ENCODE data around the gene CCT6B. TPM values are rescaled to one million over a fixed set of nuclear protein-coding genes. Genes with fewer than 3 reads are reported as not detected.

The CCT6B gene
- total and polyA plus RNA-seq, 2 of the 13 experiments (the other 11 are each of a cell fraction or from before 2014, with no cell fraction given): 0.41 to 1.4 TPM

DNA sequence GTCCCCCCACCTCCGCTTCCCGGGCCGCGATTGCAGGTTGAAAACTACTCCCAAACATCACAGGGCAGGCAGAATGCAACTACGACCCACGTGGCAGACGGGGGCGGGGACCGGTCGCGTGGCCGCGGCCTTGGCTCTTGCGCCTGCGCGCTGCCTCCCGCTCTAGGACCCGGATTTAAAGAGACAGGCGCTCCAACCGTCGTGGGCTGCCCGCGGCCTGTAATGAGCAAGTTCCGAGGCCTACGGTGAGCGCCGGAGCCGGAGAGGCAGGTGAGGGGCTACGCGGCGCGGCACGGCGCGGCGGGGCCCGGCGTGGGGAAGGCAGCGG is 19.1 kb upstream of the CCT6B start, which contains the start of gene LIG3 (continued):
- TF ChIP-seq, protein P1, sequence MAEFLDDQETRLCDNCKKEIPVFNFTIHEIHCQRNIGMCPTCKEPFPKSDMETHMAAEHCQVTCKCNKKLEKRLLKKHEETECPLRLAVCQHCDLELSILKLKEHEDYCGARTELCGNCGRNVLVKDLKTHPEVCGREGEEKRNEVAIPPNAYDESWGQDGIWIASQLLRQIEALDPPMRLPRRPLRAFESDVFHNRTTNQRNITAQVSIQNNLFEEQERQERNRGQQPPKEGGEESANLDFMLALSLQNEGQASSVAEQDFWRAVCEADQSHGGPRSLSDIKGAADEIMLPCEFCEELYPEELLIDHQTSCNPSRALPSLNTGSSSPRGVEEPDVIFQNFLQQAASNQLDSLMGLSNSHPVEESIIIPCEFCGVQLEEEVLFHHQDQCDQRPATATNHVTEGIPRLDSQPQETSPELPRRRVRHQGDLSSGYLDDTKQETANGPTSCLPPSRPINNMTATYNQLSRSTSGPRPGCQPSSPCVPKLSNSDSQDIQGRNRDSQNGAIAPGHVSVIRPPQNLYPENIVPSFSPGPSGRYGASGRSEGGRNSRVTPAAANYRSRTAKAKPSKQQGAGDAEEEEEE (CRISPR knock-in tag; IDR thresholded peaks at IDR 0.05; ENCODE audit: borderline replicate concordance): no peak
- 0 out of 2 replicates have a peak, but pooled peaks have one; percentile 18 for TF ChIP-seq ZSCAN31 (CRISPR knock-in tag; IDR thresholded peaks at IDR 0.05; ENCODE audit: low read depth)
- peak; percentile 57; the same call in 1 of the 2 replicates for TF ChIP-seq ELF1 (CRISPR knock-in tag; IDR thresholded peaks at IDR 0.05)
- TF ChIP-seq AGO2 (optimal IDR thresholded peaks at IDR 0.05; ENCODE audit: low read depth, low read length): no peak
- TF ChIP-seq ZNF282 (IDR thresholded peaks at IDR 0.05; ENCODE audit: partially characterized antibody): no peak
- peak; percentile 64 for TF ChIP-seq BORCS8-MEF2B (CRISPR knock-in tag; IDR thresholded peaks at IDR 0.05)
- TF ChIP-seq, protein P2, sequence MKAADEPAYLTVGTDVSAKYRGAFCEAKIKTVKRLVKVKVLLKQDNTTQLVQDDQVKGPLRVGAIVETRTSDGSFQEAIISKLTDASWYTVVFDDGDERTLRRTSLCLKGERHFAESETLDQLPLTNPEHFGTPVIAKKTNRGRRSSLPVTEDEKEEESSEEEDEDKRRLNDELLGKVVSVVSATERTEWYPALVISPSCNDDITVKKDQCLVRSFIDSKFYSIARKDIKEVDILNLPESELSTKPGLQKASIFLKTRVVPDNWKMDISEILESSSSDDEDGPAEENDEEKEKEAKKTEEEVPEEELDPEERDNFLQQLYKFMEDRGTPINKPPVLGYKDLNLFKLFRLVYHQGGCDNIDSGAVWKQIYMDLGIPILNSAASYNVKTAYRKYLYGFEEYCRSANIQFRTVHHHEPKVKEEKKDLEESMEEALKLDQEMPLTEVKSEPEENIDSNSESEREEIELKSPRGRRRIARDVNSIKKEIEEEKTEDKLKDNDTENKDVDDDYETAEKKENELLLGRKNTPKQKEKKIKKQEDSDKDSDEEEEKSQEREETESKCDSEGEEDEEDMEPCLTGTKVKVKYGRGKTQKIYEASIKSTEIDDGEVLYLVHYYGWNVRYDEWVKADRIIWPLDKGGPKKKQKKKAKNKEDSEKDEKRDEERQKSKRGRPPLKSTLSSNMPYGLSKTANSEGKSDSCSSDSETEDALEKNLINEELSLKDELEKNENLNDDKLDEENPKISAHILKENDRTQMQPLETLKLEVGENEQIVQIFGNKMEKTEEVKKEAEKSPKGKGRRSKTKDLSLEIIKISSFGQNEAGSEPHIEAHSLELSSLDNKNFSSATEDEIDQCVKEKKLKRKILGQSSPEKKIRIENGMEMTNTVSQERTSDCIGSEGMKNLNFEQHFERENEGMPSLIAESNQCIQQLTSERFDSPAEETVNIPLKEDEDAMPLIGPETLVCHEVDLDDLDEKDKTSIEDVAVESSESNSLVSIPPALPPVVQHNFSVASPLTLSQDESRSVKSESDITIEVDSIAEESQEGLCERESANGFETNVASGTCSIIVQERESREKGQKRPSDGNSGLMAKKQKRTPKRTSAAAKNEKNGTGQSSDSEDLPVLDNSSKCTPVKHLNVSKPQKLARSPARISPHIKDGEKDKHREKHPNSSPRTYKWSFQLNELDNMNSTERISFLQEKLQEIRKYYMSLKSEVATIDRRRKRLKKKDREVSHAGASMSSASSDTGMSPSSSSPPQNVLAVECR (CRISPR knock-in tag; IDR thresholded peaks at IDR 0.05; ENCODE audit: borderline replicate concordance): peak; percentile 79
- TF ChIP-seq SKI (IDR thresholded peaks at IDR 0.05; ENCODE audit: partially characterized antibody): no peak
- TF ChIP-seq, protein P3, sequence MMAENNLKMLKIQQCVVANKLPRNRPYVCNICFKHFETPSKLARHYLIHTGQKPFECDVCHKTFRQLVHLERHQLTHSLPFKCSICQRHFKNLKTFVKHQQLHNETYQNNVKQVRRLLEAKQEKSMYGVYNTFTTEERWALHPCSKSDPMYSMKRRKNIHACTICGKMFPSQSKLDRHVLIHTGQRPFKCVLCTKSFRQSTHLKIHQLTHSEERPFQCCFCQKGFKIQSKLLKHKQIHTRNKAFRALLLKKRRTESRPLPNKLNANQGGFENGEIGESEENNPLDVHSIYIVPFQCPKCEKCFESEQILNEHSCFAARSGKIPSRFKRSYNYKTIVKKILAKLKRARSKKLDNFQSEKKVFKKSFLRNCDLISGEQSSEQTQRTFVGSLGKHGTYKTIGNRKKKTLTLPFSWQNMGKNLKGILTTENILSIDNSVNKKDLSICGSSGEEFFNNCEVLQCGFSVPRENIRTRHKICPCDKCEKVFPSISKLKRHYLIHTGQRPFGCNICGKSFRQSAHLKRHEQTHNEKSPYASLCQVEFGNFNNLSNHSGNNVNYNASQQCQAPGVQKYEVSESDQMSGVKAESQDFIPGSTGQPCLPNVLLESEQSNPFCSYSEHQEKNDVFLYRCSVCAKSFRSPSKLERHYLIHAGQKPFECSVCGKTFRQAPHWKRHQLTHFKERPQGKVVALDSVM (CRISPR knock-in tag; IDR thresholded peaks at IDR 0.05): no peak
- TF ChIP-seq ZBTB1 (CRISPR knock-in tag; IDR thresholded peaks at IDR 0.05; ENCODE audit: borderline replicate concordance): no peak
- TF ChIP-seq NBN (conservative IDR thresholded peaks at IDR 0.05): no peak
- TF ChIP-seq, protein P4, sequence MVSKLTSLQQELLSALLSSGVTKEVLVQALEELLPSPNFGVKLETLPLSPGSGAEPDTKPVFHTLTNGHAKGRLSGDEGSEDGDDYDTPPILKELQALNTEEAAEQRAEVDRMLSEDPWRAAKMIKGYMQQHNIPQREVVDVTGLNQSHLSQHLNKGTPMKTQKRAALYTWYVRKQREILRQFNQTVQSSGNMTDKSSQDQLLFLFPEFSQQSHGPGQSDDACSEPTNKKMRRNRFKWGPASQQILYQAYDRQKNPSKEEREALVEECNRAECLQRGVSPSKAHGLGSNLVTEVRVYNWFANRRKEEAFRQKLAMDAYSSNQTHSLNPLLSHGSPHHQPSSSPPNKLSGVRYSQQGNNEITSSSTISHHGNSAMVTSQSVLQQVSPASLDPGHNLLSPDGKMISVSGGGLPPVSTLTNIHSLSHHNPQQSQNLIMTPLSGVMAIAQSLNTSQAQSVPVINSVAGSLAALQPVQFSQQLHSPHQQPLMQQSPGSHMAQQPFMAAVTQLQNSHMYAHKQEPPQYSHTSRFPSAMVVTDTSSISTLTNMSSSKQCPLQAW (CRISPR knock-in tag; IDR thresholded peaks at IDR 0.05): peak; percentile 65; the same call in 1 of the 2 replicates
- TF ChIP-seq, protein P5, sequence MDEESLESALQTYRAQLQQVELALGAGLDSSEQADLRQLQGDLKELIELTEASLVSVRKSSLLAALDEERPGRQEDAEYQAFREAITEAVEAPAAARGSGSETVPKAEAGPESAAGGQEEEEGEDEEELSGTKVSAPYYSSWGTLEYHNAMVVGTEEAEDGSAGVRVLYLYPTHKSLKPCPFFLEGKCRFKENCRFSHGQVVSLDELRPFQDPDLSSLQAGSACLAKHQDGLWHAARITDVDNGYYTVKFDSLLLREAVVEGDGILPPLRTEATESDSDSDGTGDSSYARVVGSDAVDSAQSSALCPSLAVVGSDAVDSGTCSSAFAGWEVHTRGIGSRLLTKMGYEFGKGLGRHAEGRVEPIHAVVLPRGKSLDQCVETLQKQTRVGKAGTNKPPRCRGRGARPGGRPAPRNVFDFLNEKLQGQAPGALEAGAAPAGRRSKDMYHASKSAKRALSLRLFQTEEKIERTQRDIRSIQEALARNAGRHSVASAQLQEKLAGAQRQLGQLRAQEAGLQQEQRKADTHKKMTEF (CRISPR knock-in tag; IDR thresholded peaks at IDR 0.05): peak; percentile 36; the same call in 1 of the 2 replicates
- TF ChIP-seq, protein P6, sequence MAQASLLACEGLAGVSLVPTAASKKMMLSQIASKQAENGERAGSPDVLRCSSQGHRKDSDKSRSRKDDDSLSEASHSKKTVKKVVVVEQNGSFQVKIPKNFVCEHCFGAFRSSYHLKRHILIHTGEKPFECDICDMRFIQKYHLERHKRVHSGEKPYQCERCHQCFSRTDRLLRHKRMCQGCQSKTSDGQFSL (CRISPR knock-in tag; IDR thresholded peaks at IDR 0.05): no peak
- TF ChIP-seq SALL2 (CRISPR knock-in tag; IDR thresholded peaks at IDR 0.05): no peak
- TF ChIP-seq, protein P7, sequence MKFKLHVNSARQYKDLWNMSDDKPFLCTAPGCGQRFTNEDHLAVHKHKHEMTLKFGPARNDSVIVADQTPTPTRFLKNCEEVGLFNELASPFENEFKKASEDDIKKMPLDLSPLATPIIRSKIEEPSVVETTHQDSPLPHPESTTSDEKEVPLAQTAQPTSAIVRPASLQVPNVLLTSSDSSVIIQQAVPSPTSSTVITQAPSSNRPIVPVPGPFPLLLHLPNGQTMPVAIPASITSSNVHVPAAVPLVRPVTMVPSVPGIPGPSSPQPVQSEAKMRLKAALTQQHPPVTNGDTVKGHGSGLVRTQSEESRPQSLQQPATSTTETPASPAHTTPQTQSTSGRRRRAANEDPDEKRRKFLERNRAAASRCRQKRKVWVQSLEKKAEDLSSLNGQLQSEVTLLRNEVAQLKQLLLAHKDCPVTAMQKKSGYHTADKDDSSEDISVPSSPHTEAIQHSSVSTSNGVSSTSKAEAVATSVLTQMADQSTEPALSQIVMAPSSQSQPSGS (CRISPR knock-in tag; IDR thresholded peaks at IDR 0.05): peak; percentile 60; the same call in 1 of the 2 replicates
